IMR-90 (cell line): Measurements from ENCODE around the gene ZNF581. TPM values are rescaled to one million over a fixed set of nuclear protein-coding genes. Genes with fewer than 3 reads are reported as not detected.

Source experiments
- ATAC-seq: fragments of 200-7000 bp; cut with Tn5 transposase; 2 replicates; pipeline ENCODE4 v1.9.1; 2020; ENCODE audit warnings: low read depth, mild to moderate bottlenecking, moderate library complexity
- BruUV-seq: library from RNA; stranded (reverse); fragments of 400-500 nt; replicated peaks from 2 replicates; lab custom pipeline; 2021; lab: Mats Ljungman, UMichigan
- CTCF ChIA-PET: fragments of 300-600 bp; formaldehyde crosslinking; extraction: SDS; loops from one replicate; lab custom pipeline; 2021; ENCODE audit warnings: antibody characterized with exemption; lab: Yijun Ruan, JAX
- POLR2A ChIA-PET: fragments of 300-600 bp; sonication (Branson Sonifier 250); formaldehyde crosslinking; loops from one replicate; lab custom pipeline; 2022; ENCODE audit warnings: antibody characterized with exemption; ENCODE audit not compliant: unreplicated experiment; lab: Charles Lee
- DNase-seq: peaks from one replicate; pipeline ENCODE4 v3.0.0; 2013
- H2AFZ ChIP-seq: replicated peaks from 2 replicates; pipeline ENCODE3; 2013; ENCODE audit warnings: low read length, mild to moderate bottlenecking; ENCODE audit not compliant: poor library complexity
- H2AK5ac ChIP-seq: 2 replicates; pipeline ENCODE4 v1.6.1; 2013; ENCODE audit warnings: low read depth, low read length, inconsistent platforms
- H2AK9ac ChIP-seq: replicated peaks from 2 replicates; pipeline ENCODE3; 2013; ENCODE audit warnings: mild to moderate bottlenecking, low read depth, low read length, moderate library complexity; ENCODE audit not compliant: poor library complexity
- H2BK120ac ChIP-seq: 2 replicates; pipeline ENCODE4 v1.6.1; 2013; ENCODE audit warnings: low read depth, low read length, inconsistent platforms
- H2BK15ac ChIP-seq: 3 replicates; pipeline ENCODE4 v1.6.1; 2013; ENCODE audit warnings: low read depth, low read length, inconsistent platforms
- H2BK20ac ChIP-seq: 2 replicates; pipeline ENCODE4 v1.6.1; 2013; ENCODE audit warnings: low read depth, mild to moderate bottlenecking, inconsistent platforms, low read length, moderate library complexity
- H2BK5ac ChIP-seq: 2 replicates; pipeline ENCODE4 v1.6.1; 2013; ENCODE audit warnings: mild to moderate bottlenecking, low read depth, low read length, inconsistent platforms; ENCODE audit not compliant: poor library complexity, severe bottlenecking
- H3K14ac ChIP-seq: replicated peaks from 2 replicates; pipeline ENCODE4 v1.6.1; 2013; ENCODE audit warnings: low read depth, low read length, inconsistent platforms
- H3K18ac ChIP-seq: 2 replicates; pipeline ENCODE4 v1.6.1; 2013; ENCODE audit warnings: low read depth, low read length, control low read depth
- H3K23ac ChIP-seq: 2 replicates; pipeline ENCODE4 v1.6.1; 2013; ENCODE audit warnings: low read depth, low read length, inconsistent platforms
- H3K27ac ChIP-seq: 2 replicates; pipeline ENCODE4 v1.5.1; 2013; ENCODE audit warnings: mild to moderate bottlenecking, control low read depth, low read length; ENCODE audit not compliant: insufficient read depth
- H3K27me3 ChIP-seq: 2 replicates; pipeline ENCODE4 v1.6.1; 2013; ENCODE audit warnings: low read length; ENCODE audit not compliant: control insufficient read depth, insufficient read depth
- H3K36me3 ChIP-seq: 2 replicates; pipeline ENCODE4 v1.6.1; 2013; ENCODE audit warnings: low read length, mixed read lengths; ENCODE audit not compliant: control insufficient read depth, insufficient read depth
- H3K4ac ChIP-seq: 2 replicates; pipeline ENCODE4 v1.6.1; 2013; ENCODE audit warnings: low read depth, low read length, inconsistent platforms
- H3K4me1 ChIP-seq: 2 replicates; pipeline ENCODE4 v1.6.1; 2013; ENCODE audit warnings: low read length, mixed read lengths; ENCODE audit not compliant: control insufficient read depth, insufficient read depth
- H3K4me2 ChIP-seq: 2 replicates; pipeline ENCODE4 v1.6.1; 2013; ENCODE audit warnings: low read depth, mild to moderate bottlenecking, control low read depth, low read length, moderate library complexity
- H3K4me3 ChIP-seq: 2 replicates; pipeline ENCODE4 v1.5.1; 2013; ENCODE audit warnings: low read depth, mild to moderate bottlenecking, control low read depth, low read length, moderate library complexity; ENCODE audit not compliant: insufficient read depth
- H3K56ac ChIP-seq: 2 replicates; pipeline ENCODE4 v1.6.1; 2013; ENCODE audit warnings: low read length, inconsistent platforms; ENCODE audit not compliant: insufficient read depth; ENCODE audit errors: extremely low read depth
- H3K79me1 ChIP-seq, 2 experiments: 2 replicates each; pipeline ENCODE4 v1.6.1; 2013; ENCODE audit warnings: low read length in 2 of 2, inconsistent platforms in 1 of 2, low read depth in 1 of 2
- H3K9ac ChIP-seq: 2 replicates; pipeline ENCODE4 v1.6.1; 2013; ENCODE audit warnings: low read depth, low read length, control low read depth
- H3K9me1 ChIP-seq: 2 replicates; pipeline ENCODE4 v1.6.1; 2013; ENCODE audit warnings: low read length, inconsistent platforms; ENCODE audit not compliant: insufficient read depth
- H3K9me3 ChIP-seq: 2 replicates; pipeline ENCODE4 v1.6.1; 2013; ENCODE audit warnings: low read length; ENCODE audit not compliant: control insufficient read depth, insufficient read depth
- H4K20me1 ChIP-seq: 2 replicates; pipeline ENCODE4 v1.6.1; 2013; ENCODE audit warnings: low read length, inconsistent platforms; ENCODE audit not compliant: insufficient read depth
- H4K5ac ChIP-seq: 2 replicates; pipeline ENCODE4 v1.6.1; 2013; ENCODE audit warnings: mild to moderate bottlenecking, low read depth, low read length, control low read depth
- H4K8ac ChIP-seq, 2 experiments: 2 replicates each; pipeline ENCODE4 v1.6.1; 2013; ENCODE audit warnings: low read depth in 2 of 2, low read length in 2 of 2, control low read depth in 1 of 2, inconsistent platforms in 1 of 2
- H4K91ac ChIP-seq: 2 replicates; pipeline ENCODE4 v1.6.1; 2013; ENCODE audit warnings: low read depth, low read length, inconsistent platforms; ENCODE audit not compliant: insufficient read depth
- FOS ChIP-seq: fragments of 150-350 bp; IDR thresholded peaks from 2 replicates; pipeline ENCODE4 v1.6.1; 2016; ENCODE audit warnings: low read depth, low read length
- MAFK ChIP-seq: IDR thresholded peaks from 2 replicates; pipeline ENCODE4 v1.6.1; 2012; ENCODE audit warnings: low read depth, low read length, improper control_type of control experiment
- MAZ ChIP-seq: IDR thresholded peaks from 2 replicates; pipeline ENCODE4 v1.6.1; 2012; ENCODE audit warnings: low read depth, mild to moderate bottlenecking, low read length, improper control_type of control experiment, moderate library complexity, borderline replicate concordance
- MXI1 ChIP-seq: IDR thresholded peaks from 2 replicates; pipeline ENCODE4 v1.6.1; 2012; ENCODE audit warnings: low read depth, mild to moderate bottlenecking, low read length, moderate library complexity, borderline replicate concordance
- NFE2L2 ChIP-seq: fragments of 150-350 bp; IDR thresholded peaks from 2 replicates; pipeline ENCODE4 v1.6.1; 2016; ENCODE audit warnings: low read depth, mild to moderate bottlenecking, low read length
- POLR2A ChIP-seq: IDR thresholded peaks from 2 replicates; pipeline ENCODE4 v1.6.1; 2012; ENCODE audit warnings: mild to moderate bottlenecking, low read depth, low read length
- RAD21 ChIP-seq: IDR thresholded peaks from 2 replicates; pipeline ENCODE4 v1.6.1; 2012; ENCODE audit warnings: low read length, improper control_type of control experiment
- WGBS, 2 experiments: methylation state at CpG; one replicate each; pipeline versions ENCODE4 v1.1.5 to v1.1.7; 2013; ENCODE audit warnings: missing lambda C conversion rate in 2 of 2; ENCODE audit not compliant: insufficient read length in 1 of 2; ENCODE audit errors: extremely low coverage in 2 of 2; 5-methylcytosine and 5-hydroxymethylcytosine counted together
- dilution Hi-C: fragments of 300-500 bp; cut with HindIII; formaldehyde crosslinking; loops from one replicate; pipeline ENCODE4 v1.14.3; 2018; ENCODE audit warnings: low sequenced_read_pairs; ENCODE audit not compliant: unreplicated experiment
- in situ Hi-C: fragments of 300-500 bp; cut with MboI; formaldehyde crosslinking; loops from 3 replicates; pipeline ENCODE4 v1.14.3; 2019; ENCODE audit warnings: low sequenced_read_pairs, inconsistent platforms, mixed read lengths
- intact Hi-C: fragments of 100-400 bp; cut with micrococcal nuclease; formaldehyde crosslinking; loops from 2 replicates; pipeline ENCODE4 v1.10.0; 2022
- polyA plus RNA-seq, 3 experiments: library from polyadenylated mRNA; depleted of rRNA; stranded (reverse); fragments of >200 nt; gene quantifications; 2 replicates each; pipeline ENCODE4 v1.2.3, GENCODE V29; 2012; ENCODE audit warnings: low replicate concordance in 1 of 3
- total RNA-seq: library from RNA; depleted of rRNA; stranded (reverse); fragments of >200 nt; gene quantifications from 2 replicates; pipeline ENCODE4 v1.2.3, GENCODE V29; 2012
- TF ChIP-seq, protein P1 (sequence below): fragments of 150-350 bp; IDR thresholded peaks from 2 replicates; pipeline ENCODE4 v1.6.1; 2016; ENCODE audit warnings: low read depth, mild to moderate bottlenecking, low read length, moderate library complexity, borderline replicate concordance
- TF ChIP-seq, protein P2 (sequence below): conservative IDR thresholded peaks from 2 replicates; pipeline ENCODE4 v1.5.1; 2012; ENCODE audit warnings: mild to moderate bottlenecking, low read depth, low read length, improper control_type of control experiment
- TF ChIP-seq, protein P3 (sequence below): fragments of 150-350 bp; IDR thresholded peaks from 2 replicates; pipeline ENCODE4 v1.6.1; 2017; ENCODE audit warnings: mild to moderate bottlenecking, antibody characterized with exemption, low read length, low read depth

The ZNF581 gene
- total and polyA plus RNA-seq, 2 of the 4 experiments (the other 2 are of a cell fraction): 9.7 to 21.9 TPM

DNA sequence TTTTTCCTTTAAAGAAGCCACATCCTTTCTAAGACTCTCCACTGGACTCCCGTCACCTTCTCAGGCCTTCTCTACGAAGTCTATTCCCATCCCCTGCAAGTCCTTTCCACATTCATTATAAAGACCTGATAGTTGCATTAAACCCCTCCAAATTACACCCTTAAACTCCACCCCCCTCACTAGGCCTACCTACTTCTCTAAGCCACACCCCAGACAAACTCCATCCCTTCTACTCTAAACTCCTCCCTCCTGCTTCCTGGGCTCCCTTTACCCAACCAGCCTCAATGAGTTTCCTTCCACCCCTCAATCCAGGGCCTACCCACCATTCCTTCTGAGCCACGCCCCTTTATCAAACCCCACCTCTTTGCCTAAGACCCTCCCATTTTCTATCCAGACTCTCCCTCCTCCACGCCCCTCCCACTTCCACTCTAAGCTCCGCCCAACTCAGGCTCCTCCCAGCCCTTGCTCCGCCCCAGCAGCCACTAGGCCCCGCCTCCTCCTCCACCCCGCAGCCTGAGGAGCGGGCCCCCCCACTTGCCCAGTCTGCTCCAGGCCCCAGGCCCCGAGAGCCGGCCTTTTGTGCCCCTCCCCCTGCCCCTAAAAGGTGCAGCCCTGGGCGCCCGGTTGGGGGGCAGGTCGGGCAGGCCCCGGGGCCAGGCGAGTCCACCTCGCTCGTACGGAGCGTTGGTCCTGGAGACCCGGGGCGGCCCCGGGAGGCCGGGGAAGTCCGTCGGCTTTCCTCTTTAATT is 44.6 kb upstream of the ZNF581 start:
- in situ Hi-C loops: no loop called here
- H4K8ac ChIP-seq: peak overlapping the region; percentile 81 to 97; a peak in 3 of 4 replicates
- peak overlapping the region; percentile 98 for H2AFZ ChIP-seq
- H2AK5ac ChIP-seq: 0 out of 2 replicates have a peak overlapping the region, but pooled peaks have one; percentile 37
- CTCF ChIA-PET: interaction anchor here (1.3 kb wide), 1 partner anchor 132 kb away, joined by 6 read pairs; no protein-coding TSS in a partner anchor
- 44% methylated on average over 4 of the region's 26 CpGs; no CpG with 5 or more reads in 1 of the 2 experiments for WGBS, 2 experiments
- peak overlapping the region; percentile 51; the same call in 1 of the 2 replicates for H3K14ac ChIP-seq
- no peaks in the 10 kb centered on the region for H3K9me3 ChIP-seq
- H3K9ac ChIP-seq: peak overlapping the region; percentile 48
- H2BK20ac ChIP-seq: no peak overlapping the region
- peaks cover 4% of the 10 kb centered on the region; the same call in 1 of the 2 replicates for H3K4me1 ChIP-seq
- DNase-seq (peak; percentile 96), ATAC-seq (peak; percentile 85)
- POLR2A ChIA-PET: interaction anchor here (0.5 to 1.4 kb wide), 6 partner anchors 13 to 451 kb away, joined by 3 to 10 read pairs (median 4); partner anchors contain the start of gene ZNF579
- H3K27me3 ChIP-seq: no peaks in the 10 kb centered on the region
- no peak overlapping the region for H2BK120ac ChIP-seq
- intact Hi-C loops: no loop called here
- H2BK15ac ChIP-seq: no peak overlapping the region
- H3K18ac ChIP-seq: no peak overlapping the region
- peaks cover 22% of the 10 kb centered on the region for H3K36me3 ChIP-seq
- H3K9me1 ChIP-seq: peaks cover 13% of the 10 kb centered on the region
- peak overlapping the region; percentile 94 for H2AK9ac ChIP-seq
- peaks cover 19 to 36% of the 10 kb centered on the region in 2 experiments for H3K79me1 ChIP-seq
- H4K91ac ChIP-seq: peak overlapping the region; percentile 67
- H3K56ac ChIP-seq: no peak overlapping the region; the same call in 1 of the 2 replicates
- H4K20me1 ChIP-seq: no peaks in the 10 kb centered on the region
- no peak for TF ChIP-seq RAD21
- TF ChIP-seq, protein P1, sequence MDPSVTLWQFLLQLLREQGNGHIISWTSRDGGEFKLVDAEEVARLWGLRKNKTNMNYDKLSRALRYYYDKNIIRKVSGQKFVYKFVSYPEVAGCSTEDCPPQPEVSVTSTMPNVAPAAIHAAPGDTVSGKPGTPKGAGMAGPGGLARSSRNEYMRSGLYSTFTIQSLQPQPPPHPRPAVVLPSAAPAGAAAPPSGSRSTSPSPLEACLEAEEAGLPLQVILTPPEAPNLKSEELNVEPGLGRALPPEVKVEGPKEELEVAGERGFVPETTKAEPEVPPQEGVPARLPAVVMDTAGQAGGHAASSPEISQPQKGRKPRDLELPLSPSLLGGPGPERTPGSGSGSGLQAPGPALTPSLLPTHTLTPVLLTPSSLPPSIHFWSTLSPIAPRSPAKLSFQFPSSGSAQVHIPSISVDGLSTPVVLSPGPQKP: no peak
- TF ChIP-seq MAZ: peak; percentile 67
- TF ChIP-seq, protein P2, sequence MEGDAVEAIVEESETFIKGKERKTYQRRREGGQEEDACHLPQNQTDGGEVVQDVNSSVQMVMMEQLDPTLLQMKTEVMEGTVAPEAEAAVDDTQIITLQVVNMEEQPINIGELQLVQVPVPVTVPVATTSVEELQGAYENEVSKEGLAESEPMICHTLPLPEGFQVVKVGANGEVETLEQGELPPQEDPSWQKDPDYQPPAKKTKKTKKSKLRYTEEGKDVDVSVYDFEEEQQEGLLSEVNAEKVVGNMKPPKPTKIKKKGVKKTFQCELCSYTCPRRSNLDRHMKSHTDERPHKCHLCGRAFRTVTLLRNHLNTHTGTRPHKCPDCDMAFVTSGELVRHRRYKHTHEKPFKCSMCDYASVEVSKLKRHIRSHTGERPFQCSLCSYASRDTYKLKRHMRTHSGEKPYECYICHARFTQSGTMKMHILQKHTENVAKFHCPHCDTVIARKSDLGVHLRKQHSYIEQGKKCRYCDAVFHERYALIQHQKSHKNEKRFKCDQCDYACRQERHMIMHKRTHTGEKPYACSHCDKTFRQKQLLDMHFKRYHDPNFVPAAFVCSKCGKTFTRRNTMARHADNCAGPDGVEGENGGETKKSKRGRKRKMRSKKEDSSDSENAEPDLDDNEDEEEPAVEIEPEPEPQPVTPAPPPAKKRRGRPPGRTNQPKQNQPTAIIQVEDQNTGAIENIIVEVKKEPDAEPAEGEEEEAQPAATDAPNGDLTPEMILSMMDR: no peak
- no peak for TF ChIP-seq NFE2L2
- no peak for TF ChIP-seq MAFK
- TF ChIP-seq POLR2A: peak; percentile 78
- no peak for TF ChIP-seq MXI1
- TF ChIP-seq, protein P3, sequence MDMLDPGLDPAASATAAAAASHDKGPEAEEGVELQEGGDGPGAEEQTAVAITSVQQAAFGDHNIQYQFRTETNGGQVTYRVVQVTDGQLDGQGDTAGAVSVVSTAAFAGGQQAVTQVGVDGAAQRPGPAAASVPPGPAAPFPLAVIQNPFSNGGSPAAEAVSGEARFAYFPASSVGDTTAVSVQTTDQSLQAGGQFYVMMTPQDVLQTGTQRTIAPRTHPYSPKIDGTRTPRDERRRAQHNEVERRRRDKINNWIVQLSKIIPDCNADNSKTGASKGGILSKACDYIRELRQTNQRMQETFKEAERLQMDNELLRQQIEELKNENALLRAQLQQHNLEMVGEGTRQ: no peak
- TF ChIP-seq FOS: no peak
- peak overlapping the region; percentile 73 for H3K27ac ChIP-seq
- peak overlapping the region; percentile 82 for H3K4ac ChIP-seq
- H3K4me2 ChIP-seq: peak overlapping the region; percentile 9
- H2BK5ac ChIP-seq: peak overlapping the region; percentile 79
- no peak overlapping the region for H4K5ac ChIP-seq
- peak overlapping the region; percentile 56 for H3K4me3 ChIP-seq
- no TSS peak for BruUV-seq
- dilution Hi-C loops: no loop called here
- no peak overlapping the region for H3K23ac ChIP-seq
